HEK293T (cell line): ENCODE results near the gene PRDM16.

Experiments used
- CTCF ChIA-PET: fragments of 350-600 bp; formaldehyde crosslinking; extraction: SDS; loops from one replicate; lab custom pipeline; 2021; ENCODE audit warnings: antibody characterized with exemption, inconsistent platforms; lab: Yijun Ruan, JAX
- POLR2A ChIA-PET: fragments of 350-600 bp; formaldehyde crosslinking; extraction: SDS; loops from one replicate; lab custom pipeline; 2020; ENCODE audit warnings: antibody characterized with exemption, inconsistent platforms; lab: Yijun Ruan, JAX
- DNase-seq: peaks from one replicate; pipeline ENCODE4 v3.0.0; 2012; ENCODE audit warnings: mixed read lengths; ENCODE audit errors: extremely low spot score
- ARNT ChIP-seq: fragments of 450-650 bp; IDR thresholded peaks from 2 replicates; pipeline ENCODE4 v1.6.1; 2017; ENCODE audit warnings: mild to moderate bottlenecking
- BHLHE40 ChIP-seq: fragments of 450-650 bp; IDR thresholded peaks from 2 replicates; pipeline ENCODE4 v1.6.1; 2016; ENCODE audit warnings: mild to moderate bottlenecking, moderate library complexity, borderline replicate concordance
- CTBP1 ChIP-seq: fragments of 450-650 bp; IDR thresholded peaks from 2 replicates; pipeline ENCODE4 v1.6.1; 2016; ENCODE audit warnings: borderline replicate concordance
- ELF4 ChIP-seq: fragments of 450-650 bp; IDR thresholded peaks from 2 replicates; pipeline ENCODE4 v1.6.1; 2017; ENCODE audit warnings: antibody characterized with exemption
- FOXA1 ChIP-seq: fragments of 450-650 bp; IDR thresholded peaks from 2 replicates; pipeline ENCODE4 v1.6.1; 2016; ENCODE audit warnings: mild to moderate bottlenecking
- FOXK2 ChIP-seq: fragments of 450-650 bp; IDR thresholded peaks from 2 replicates; pipeline ENCODE4 v1.6.1; 2016; ENCODE audit warnings: mild to moderate bottlenecking
- FOXM1 ChIP-seq: fragments of 450-650 bp; IDR thresholded peaks from 2 replicates; pipeline ENCODE4 v1.6.1; 2017; ENCODE audit warnings: mild to moderate bottlenecking, borderline replicate concordance
- HDGF ChIP-seq: fragments of 450-650 bp; IDR thresholded peaks from 2 replicates; pipeline ENCODE4 v1.6.1; 2017; ENCODE audit warnings: antibody characterized with exemption, borderline replicate concordance
- L3MBTL2 ChIP-seq: fragments of 450-650 bp; conservative IDR thresholded peaks from 2 replicates; pipeline ENCODE4 v1.6.1; 2016; ENCODE audit warnings: mild to moderate bottlenecking
- LEF1 ChIP-seq: fragments of 450-650 bp; IDR thresholded peaks from 2 replicates; pipeline ENCODE4 v1.6.1; 2017; ENCODE audit warnings: mild to moderate bottlenecking, borderline replicate concordance
- NFRKB ChIP-seq: fragments of 450-650 bp; IDR thresholded peaks from 2 replicates; pipeline ENCODE4 v1.6.1; 2016; ENCODE audit warnings: mild to moderate bottlenecking, moderate library complexity
- SP1 ChIP-seq: fragments of 450-650 bp; IDR thresholded peaks from 2 replicates; pipeline ENCODE4 v1.6.1; 2017
- SUZ12 ChIP-seq: fragments of 450-650 bp; IDR thresholded peaks from 2 replicates; pipeline ENCODE4 v1.6.1; 2016; ENCODE audit warnings: mild to moderate bottlenecking
- TARDBP ChIP-seq: fragments of 450-650 bp; IDR thresholded peaks from 2 replicates; pipeline ENCODE4 v1.6.1; 2016
- ZNF384 ChIP-seq: fragments of 450-650 bp; IDR thresholded peaks from 2 replicates; pipeline ENCODE4 v1.6.1; 2016
- TF ChIP-seq, protein P1 (sequence below): fragments of 450-650 bp; IDR thresholded peaks from 2 replicates; pipeline ENCODE4 v1.6.1; 2016

The PRDM16 gene

GRCh38 chr1:3324704-3325535, 255.9 kb downstream of the PRDM16 start:
- CTCF ChIA-PET, result no interaction called here
- TF ChIP-seq, protein P1, sequence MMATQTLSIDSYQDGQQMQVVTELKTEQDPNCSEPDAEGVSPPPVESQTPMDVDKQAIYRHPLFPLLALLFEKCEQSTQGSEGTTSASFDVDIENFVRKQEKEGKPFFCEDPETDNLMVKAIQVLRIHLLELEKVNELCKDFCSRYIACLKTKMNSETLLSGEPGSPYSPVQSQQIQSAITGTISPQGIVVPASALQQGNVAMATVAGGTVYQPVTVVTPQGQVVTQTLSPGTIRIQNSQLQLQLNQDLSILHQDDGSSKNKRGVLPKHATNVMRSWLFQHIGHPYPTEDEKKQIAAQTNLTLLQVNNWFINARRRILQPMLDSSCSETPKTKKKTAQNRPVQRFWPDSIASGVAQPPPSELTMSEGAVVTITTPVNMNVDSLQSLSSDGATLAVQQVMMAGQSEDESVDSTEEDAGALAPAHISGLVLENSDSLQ, result no peak
- TF ChIP-seq FOXK2 (no peak), ARNT (no peak), TARDBP (no peak), L3MBTL2 (no peak), SUZ12 (no peak), FOXM1 (no peak), ZNF384 (no peak), SP1 (no peak), ELF4 (no peak), LEF1 (no peak), BHLHE40 (no peak), CTBP1 (no peak), NFRKB (no peak), HDGF (no peak)
- POLR2A ChIA-PET, result no interaction called here
- no peak for DNase-seq

- DNase-seq, result no peak
- POLR2A ChIA-PET, result no interaction called here
- CTCF ChIA-PET, result no interaction called here
- TF ChIP-seq NFRKB, result no peak
- TF ChIP-seq ARNT, result no peak
- no peak for TF ChIP-seq ZNF384
- no peak for TF ChIP-seq L3MBTL2
- TF ChIP-seq, protein P1, result no peak
- TF ChIP-seq FOXM1, result no peak
- no peak for TF ChIP-seq HDGF
- no peak for TF ChIP-seq FOXK2
- no peak for TF ChIP-seq CTBP1
These were observed 257.7 kb downstream of the PRDM16 start for GRCh38 chr1:3326516-3327388.

- POLR2A ChIA-PET, result no interaction called here
- CTCF ChIA-PET, result no interaction called here
- TF ChIP-seq ELF4 (no peak), SUZ12 (no peak), L3MBTL2 (no peak), SP1 (no peak), ARNT (no peak), NFRKB (no peak), BHLHE40 (no peak), HDGF (no peak), CTBP1 (no peak), FOXA1 (no peak), LEF1 (no peak), FOXK2 (no peak), FOXM1 (no peak)
- TF ChIP-seq, protein P1, result no peak
- no peak for DNase-seq
These were observed 258.3 kb downstream of the PRDM16 start for GRCh38 chr1:3327389-3327702.

GRCh38 chr1:3327936-3328590, 259.1 kb downstream of the PRDM16 start:
- POLR2A ChIA-PET, result no interaction called here
- CTCF ChIA-PET, result interaction anchor here (1.0 kb wide), 1 partner anchor 8 kb away, joined by 4 read pairs; no protein-coding TSS in a partner anchor
- DNase-seq, result no peak
- TF ChIP-seq L3MBTL2 (no peak), FOXA1 (no peak), ZNF384 (no peak), NFRKB (no peak), CTBP1 (no peak), HDGF (no peak), FOXK2 (no peak), TARDBP (no peak), LEF1 (no peak), FOXM1 (no peak), BHLHE40 (no peak)
- TF ChIP-seq, protein P1, result no peak
